HG03575 (cell line): ENCODE measurements around the gene CDK3.

Experiments used
- ATAC-seq: cut with Tn5 transposase; IDR thresholded peaks from one replicate; pipeline ENCODE4 v1.9.1; 2021; ENCODE audit not compliant: unreplicated experiment, insufficient number of reproducible peaks, low FRiP score; ENCODE audit errors: extremely low read depth

The CDK3 gene

GRCh38 chr17:76009969-76010661 lies 9.5 kb downstream of the CDK3 start:
- no peak for ATAC-seq

- no peak for ATAC-seq
These were observed 11.3 kb downstream of the CDK3 start for GRCh38 chr17:76011951-76012350.

GRCh38 chr17:76013377-76013932 lies 12.8 kb downstream of the CDK3 start:
- no peak for ATAC-seq

- no peak for ATAC-seq
These were observed 13.7 kb downstream of the CDK3 start for GRCh38 chr17:76014100-76014924.

- ATAC-seq: no peak
These were observed 14.2 kb downstream of the CDK3 start for GRCh38 chr17:76014925-76015261.

GRCh38 chr17:76017481-76018339 lies 17.1 kb downstream of the CDK3 start:
- ATAC-seq: no peak

GRCh38 chr17:76018340-76018680 lies 17.7 kb downstream of the CDK3 start:
- no peak for ATAC-seq

- ATAC-seq: no peak
These were observed 18.1 kb downstream of the CDK3 start for GRCh38 chr17:76018801-76019200.

GRCh38 chr17:76019833-76020467 lies 19.3 kb downstream of the CDK3 start:
- ATAC-seq: no peak

GRCh38 chr17:76022285-76022684 lies 21.6 kb downstream of the CDK3 start:
- ATAC-seq: no peak

GRCh38 chr17:76022973-76023899 lies 22.6 kb downstream of the CDK3 start:
- no peak for ATAC-seq

- no peak for ATAC-seq
These were observed 23.2 kb downstream of the CDK3 start for GRCh38 chr17:76023900-76024237.

GRCh38 chr17:76024353-76024752 lies 23.7 kb downstream of the CDK3 start:
- no peak for ATAC-seq

- ATAC-seq: no peak
These were observed 24.6 kb downstream of the CDK3 start for GRCh38 chr17:76025294-76025693.

- no peak for ATAC-seq
These were observed 26.1 kb downstream of the CDK3 start for GRCh38 chr17:76026714-76027158.

- no peak for ATAC-seq
These were observed 26.6 kb downstream of the CDK3 start, which contains the start of gene EVPL for GRCh38 chr17:76027159-76027839. TSS of gene EVPL (minus strand) at chr17:76027306. CDS start at chr17:76027198, 108 bp downstream.

GRCh38 chr17:76032073-76032779 lies 31.6 kb downstream of the CDK3 start:
- ATAC-seq: no peak
